B cell (primary cell): ENCODE data around the gene ZBTB40.

Experiments
- EZH2 ChIP-seq: IDR thresholded peaks from 2 replicates; pipeline ENCODE4 v1.6.1; 2012; ENCODE audit warnings: borderline replicate concordance, low read depth, mild to moderate bottlenecking, moderate library complexity, low read length; ENCODE audit not compliant: insufficient read depth, poor library complexity, severe bottlenecking
- TF ChIP-seq, protein P1 (sequence below): fragments of 200-600 bp; IDR thresholded peaks from one replicate; pipeline ENCODE4 v1.8.0; 2022; ENCODE audit warnings: antibody characterized with exemption, mild to moderate bottlenecking

DNA sequence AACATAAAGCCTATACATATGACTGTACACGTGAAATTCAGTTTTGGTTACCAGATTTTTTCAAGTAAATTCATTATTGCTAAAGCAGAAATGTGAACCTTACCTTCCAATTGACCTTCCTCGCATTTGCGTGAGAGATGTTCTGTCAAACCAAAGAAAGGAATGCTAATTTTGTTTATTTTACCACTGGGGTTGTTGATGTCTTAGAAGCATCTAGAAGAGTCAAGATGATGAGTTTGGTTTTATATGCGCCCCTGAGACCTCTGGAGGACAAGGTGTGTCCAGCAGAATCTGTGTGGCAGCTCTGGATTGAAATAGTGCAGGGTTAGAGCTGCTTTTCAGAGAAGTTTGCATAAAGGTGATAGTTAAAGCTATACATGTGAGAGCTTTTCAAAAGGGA, 48.4 kb downstream of the ZBTB40 start:
- TF ChIP-seq, protein P1, sequence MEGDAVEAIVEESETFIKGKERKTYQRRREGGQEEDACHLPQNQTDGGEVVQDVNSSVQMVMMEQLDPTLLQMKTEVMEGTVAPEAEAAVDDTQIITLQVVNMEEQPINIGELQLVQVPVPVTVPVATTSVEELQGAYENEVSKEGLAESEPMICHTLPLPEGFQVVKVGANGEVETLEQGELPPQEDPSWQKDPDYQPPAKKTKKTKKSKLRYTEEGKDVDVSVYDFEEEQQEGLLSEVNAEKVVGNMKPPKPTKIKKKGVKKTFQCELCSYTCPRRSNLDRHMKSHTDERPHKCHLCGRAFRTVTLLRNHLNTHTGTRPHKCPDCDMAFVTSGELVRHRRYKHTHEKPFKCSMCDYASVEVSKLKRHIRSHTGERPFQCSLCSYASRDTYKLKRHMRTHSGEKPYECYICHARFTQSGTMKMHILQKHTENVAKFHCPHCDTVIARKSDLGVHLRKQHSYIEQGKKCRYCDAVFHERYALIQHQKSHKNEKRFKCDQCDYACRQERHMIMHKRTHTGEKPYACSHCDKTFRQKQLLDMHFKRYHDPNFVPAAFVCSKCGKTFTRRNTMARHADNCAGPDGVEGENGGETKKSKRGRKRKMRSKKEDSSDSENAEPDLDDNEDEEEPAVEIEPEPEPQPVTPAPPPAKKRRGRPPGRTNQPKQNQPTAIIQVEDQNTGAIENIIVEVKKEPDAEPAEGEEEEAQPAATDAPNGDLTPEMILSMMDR = no peak
- TF ChIP-seq EZH2 = no peak
